ENCODE results near the gene PPIB. TPM values are rescaled to one million over a fixed set of nuclear protein-coding genes. Genes with fewer than 3 reads are reported as not detected.

Gene PPIB
- total RNA-seq, 1 experiment from 2014 or later: 433 TPM

GRCh38 chr15:64134345-64134829 lies 28.4 kb downstream of the PPIB start:
- Histone ChIP-seq H2BK12ac (ENCODE audit: insufficient read length, low read depth, low read length) (no peak overlapping the region), H2BK5ac (ENCODE audit: insufficient read length, low read length) (no peak overlapping the region), H2AK5ac (ENCODE audit: insufficient read length, low read length) (no peak overlapping the region), H2AFZ (ENCODE audit: low read length) (no peak overlapping the region), H3K27me3 (ENCODE audit: insufficient read depth, low read length) (no peaks in the 10 kb centered on the region), H3K23ac (ENCODE audit: insufficient read length, low read depth, low read length) (no peak overlapping the region), H3K79me1 (ENCODE audit: insufficient read depth, low read depth, low read length, poor library complexity, severe bottlenecking) (no peaks in the 10 kb centered on the region), H4K5ac (ENCODE audit: insufficient read length, low read depth, low read length) (no peak overlapping the region), H3K9ac (ENCODE audit: extremely low read depth, insufficient read length, low read length) (no peak overlapping the region), H3K27ac (ENCODE audit: insufficient read length, low read depth, low read length) (no peak overlapping the region), H3K79me2 (ENCODE audit: insufficient read depth, low read length) (no peaks in the 10 kb centered on the region), H2BK20ac (ENCODE audit: low read depth, low read length, poor library complexity, severe bottlenecking) (no peak overlapping the region), H3K4ac (ENCODE audit: low read depth, low read length) (no peak overlapping the region), H4K20me1 (ENCODE audit: control insufficient read depth, insufficient read depth, insufficient read length) (no peaks in the 10 kb centered on the region), H3K14ac (ENCODE audit: insufficient read depth, low read length) (no peak overlapping the region), H3K4me1 (ENCODE audit: insufficient read depth, low read length) (no peaks in the 10 kb centered on the region), H3K18ac (ENCODE audit: insufficient read length, low read depth, low read length) (no peak overlapping the region), H2BK15ac (ENCODE audit: low read depth, low read length) (no peak overlapping the region), H4K91ac (ENCODE audit: insufficient read length, low read depth, low read length) (no peak overlapping the region), H2BK120ac (ENCODE audit: low read depth, low read length, poor library complexity, severe bottlenecking) (no peak overlapping the region), H3K9me3 (ENCODE audit: control insufficient read depth, low read depth, low read length) (no peaks in the 10 kb centered on the region), H4K8ac (replicated peaks; ENCODE audit: insufficient read length, low read depth, low read length) (no peak overlapping the region), H3K4me2 (ENCODE audit: insufficient read depth, insufficient read length, low read length) (no peak overlapping the region), H3T11ph (ENCODE audit: low read length) (no peak overlapping the region), H3K23me2 (ENCODE audit: insufficient read length, low read depth, low read length, poor library complexity, severe bottlenecking) (no peaks in the 10 kb centered on the region), H3K56ac (ENCODE audit: insufficient read length, low read depth, low read length) (no peak overlapping the region)
- no peak overlapping the region for H3K4me3 Mint-ChIP-seq
- no CpG with 5 or more reads among the region's 9 CpGs for WGBS (ENCODE audit: extremely low coverage, insufficient read length, low lambda C conversion rate)
- no peak for TF ChIP-seq CTCF (conservative IDR thresholded peaks at IDR 0.05)
- peaks cover 15 to 68% (median 61%) of the 10 kb centered on the region in 3 experiments; a peak in 6 of 7 replicates for H3K36me3 Mint-ChIP-seq (ENCODE audit: insufficient read depth in 1 of 3, low read depth in 3 of 3)
- no peak overlapping the region for H3K27ac Mint-ChIP-seq
- H3K4me1 Mint-ChIP-seq: 0 out of 4 replicates have a peak, but pooled peaks cover 0 to 7% of the 10 kb centered on the region in 2 experiments
- no peak for DNase-seq
- H3K9me3 Mint-ChIP-seq: no peaks in the 10 kb centered on the region
- H3K27me3 Mint-ChIP-seq (ENCODE audit: low read depth): no peaks in the 10 kb centered on the region
